ENCODE measurements around the gene TMCC1.

DNA sequence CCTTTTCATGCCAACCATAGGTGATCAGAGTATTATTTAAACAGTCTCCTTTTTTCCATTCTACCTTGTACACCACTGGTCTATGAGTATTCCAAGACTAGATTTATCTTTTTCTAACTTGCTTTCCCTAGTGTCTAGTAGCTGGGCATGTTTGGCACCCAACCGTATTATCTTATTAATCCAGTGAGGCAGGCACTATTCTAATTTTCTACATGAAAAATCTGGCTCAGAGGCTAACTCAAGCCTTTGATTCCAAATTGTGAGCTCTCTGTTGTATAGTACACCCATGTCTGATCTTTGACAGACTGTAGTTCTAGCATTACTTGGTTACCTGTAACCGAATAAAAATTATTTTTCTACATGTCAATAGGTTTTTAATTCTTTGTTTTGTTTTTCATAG lies 210.3 kb downstream of the TMCC1 start:
- TF ChIP-seq GATA2 (IDR thresholded peaks at IDR 0.05; ENCODE audit: low read depth, low read length) (no peak), GATA3 (IDR thresholded peaks at IDR 0.05; ENCODE audit: low read depth, low read length) (no peak)

Data from SH-SY5Y (cell line).